Activated CD4-positive, alpha-beta T cell treated with anti-CD3 and anti-CD28 coated beads, Interleukin-2, amount 10 ng/mL, durations not matched to agents 7 days and 5 days (primary cell): ENCODE results near the gene TRIM8. TPM values are rescaled to one million over a fixed set of nuclear protein-coding genes. Genes with fewer than 3 reads are reported as not detected.

Source experiments
- CTCF ChIA-PET: fragments of 350-600 bp; sonication (Branson Sonifier 250); formaldehyde crosslinking; loops from one replicate; lab custom pipeline; 2021; ENCODE audit warnings: antibody characterized with exemption; lab: Charles Lee
- POLR2A ChIA-PET: fragments of 350-600 bp; sonication (Branson Sonifier 250); formaldehyde crosslinking; loops from one replicate; lab custom pipeline; 2021; ENCODE audit warnings: antibody characterized with exemption; lab: Charles Lee
- DNase-seq: peaks from one replicate; pipeline ENCODE4 v3.0.0-alpha.2; 2020
- H3K27ac Mint-ChIP-seq: one replicate; pipeline ENCODE4 v1.8.0; 2021; ENCODE audit warnings: mild to moderate bottlenecking, moderate library complexity, mixed read lengths
- H3K27me3 Mint-ChIP-seq: one replicate; pipeline ENCODE4 v1.8.0; 2021; ENCODE audit warnings: mixed read lengths
- H3K36me3 Mint-ChIP-seq: one replicate; pipeline ENCODE4 v1.8.0; 2021; ENCODE audit warnings: low read depth, mixed read lengths
- H3K4me1 Mint-ChIP-seq: one replicate; pipeline ENCODE4 v1.8.0; 2021; ENCODE audit warnings: mixed read lengths
- H3K4me3 Mint-ChIP-seq: one replicate; pipeline ENCODE4 v1.8.0; 2021; ENCODE audit warnings: mild to moderate bottlenecking, moderate library complexity, mixed read lengths
- H3K9me3 Mint-ChIP-seq: one replicate; pipeline ENCODE4 v1.8.0; 2021; ENCODE audit warnings: mixed read lengths
- total RNA-seq, 2 experiments: library from RNA; stranded (reverse); gene quantifications; one replicate each; pipeline ENCODE4 v1.2.3, GENCODE V29; 2021

TRIM8 gene
- total RNA-seq, 2 experiments from 2014 or later, result 40.2 to 42.7 TPM

DNA sequence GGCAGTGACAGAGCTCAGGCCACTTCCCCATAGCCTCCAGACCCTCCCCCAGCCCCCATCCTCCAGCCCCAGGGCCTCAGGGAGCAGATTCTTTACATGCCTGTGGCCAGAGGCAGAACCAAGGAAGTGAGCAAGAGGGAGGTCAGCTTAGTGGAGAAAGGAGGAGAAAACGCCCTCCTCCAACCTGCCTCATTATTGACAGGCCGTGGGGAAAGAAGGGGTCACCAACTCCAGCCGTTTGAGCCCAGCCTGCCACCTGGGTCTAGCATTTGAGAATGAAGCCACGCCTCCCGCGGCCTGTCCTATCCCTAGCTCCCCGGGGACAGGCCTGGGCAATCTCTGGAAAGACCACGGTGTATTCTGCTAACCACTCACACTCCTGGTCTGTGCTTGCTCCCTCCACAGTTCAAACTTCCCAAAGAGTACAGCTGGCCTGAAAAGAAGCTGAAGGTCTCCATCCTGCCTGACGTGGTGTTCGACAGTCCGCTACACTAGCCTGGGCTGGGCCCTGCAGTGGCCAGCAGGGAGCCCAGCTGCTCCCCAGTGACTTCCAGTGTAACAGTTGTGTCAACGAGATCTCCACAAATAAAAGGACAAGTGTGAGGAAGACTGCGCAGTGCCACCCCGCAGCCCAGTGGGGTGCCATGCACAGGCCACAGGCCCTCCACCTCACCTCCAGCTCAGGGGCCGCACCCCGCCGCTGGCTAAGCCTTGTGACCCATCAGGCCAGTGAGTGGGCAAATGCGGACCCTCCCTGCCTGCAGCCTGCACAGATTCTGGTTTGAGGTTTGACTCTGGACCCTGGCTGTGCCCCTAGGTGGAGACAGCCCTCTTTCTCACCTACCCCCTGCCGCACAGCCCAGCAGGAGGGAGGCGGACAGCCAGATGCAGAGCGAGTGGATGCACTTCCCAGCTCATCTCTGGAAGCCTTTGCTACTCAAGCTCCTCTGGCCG lies 14.3 kb upstream of the TRIM8 start:
- H3K27ac Mint-ChIP-seq, result no peak overlapping the region
- no peaks in the 10 kb centered on the region for H3K27me3 Mint-ChIP-seq
- DNase-seq, result no peak
- ChIA-PET POLR2A (no interaction called here), CTCF (interaction anchor here (0.5 to 1.4 kb wide), 3 partner anchors 15 to 649 kb away, joined by 3 read pairs; partner anchors contain the start of gene ARL3)
- no peak overlapping the region for H3K4me3 Mint-ChIP-seq
- H3K36me3 Mint-ChIP-seq, result peaks cover 2% of the 10 kb centered on the region
- no peaks in the 10 kb centered on the region for H3K9me3 Mint-ChIP-seq
- peaks cover 40% of the 10 kb centered on the region for H3K4me1 Mint-ChIP-seq

- POLR2A ChIA-PET, result no interaction called here
- CTCF ChIA-PET, result interaction anchor here (0.5 to 1.4 kb wide), 2 partner anchors 16 to 649 kb away, joined by 3 read pairs; no protein-coding TSS in a partner anchor
- Mint-ChIP-seq H3K9me3 (no peaks in the 10 kb centered on the region), H3K36me3 (peaks cover 2% of the 10 kb centered on the region), H3K4me3 (no peak overlapping the region), H3K4me1 (peaks cover 47% of the 10 kb centered on the region), H3K27ac (peak overlapping the region; percentile 39), H3K27me3 (no peaks in the 10 kb centered on the region)
- DNase-seq, result no peak
Measured at GRCh38 chr10:102630663-102631062, 13.6 kb upstream of the TRIM8 start.

GRCh38 chr10:102631525-102632393 lies 12.5 kb upstream of the TRIM8 start:
- Mint-ChIP-seq H3K4me3 (no peak overlapping the region), H3K9me3 (no peaks in the 10 kb centered on the region), H3K27me3 (no peaks in the 10 kb centered on the region), H3K36me3 (peaks cover 2% of the 10 kb centered on the region), H3K4me1 (peaks cover 53% of the 10 kb centered on the region), H3K27ac (peak overlapping the region; percentile 39)
- CTCF ChIA-PET, result interaction anchor here (0.6 to 1.3 kb wide), 6 partner anchors 8 to 199 kb away, joined by 3 to 4 read pairs (median 3); partner anchors contain the start of gene TRIM8
- no peak for DNase-seq
- POLR2A ChIA-PET, result interaction anchor here (0.6 kb wide), 1 partner anchor 10 kb away, joined by 3 read pairs; no protein-coding TSS in a partner anchor

DNA sequence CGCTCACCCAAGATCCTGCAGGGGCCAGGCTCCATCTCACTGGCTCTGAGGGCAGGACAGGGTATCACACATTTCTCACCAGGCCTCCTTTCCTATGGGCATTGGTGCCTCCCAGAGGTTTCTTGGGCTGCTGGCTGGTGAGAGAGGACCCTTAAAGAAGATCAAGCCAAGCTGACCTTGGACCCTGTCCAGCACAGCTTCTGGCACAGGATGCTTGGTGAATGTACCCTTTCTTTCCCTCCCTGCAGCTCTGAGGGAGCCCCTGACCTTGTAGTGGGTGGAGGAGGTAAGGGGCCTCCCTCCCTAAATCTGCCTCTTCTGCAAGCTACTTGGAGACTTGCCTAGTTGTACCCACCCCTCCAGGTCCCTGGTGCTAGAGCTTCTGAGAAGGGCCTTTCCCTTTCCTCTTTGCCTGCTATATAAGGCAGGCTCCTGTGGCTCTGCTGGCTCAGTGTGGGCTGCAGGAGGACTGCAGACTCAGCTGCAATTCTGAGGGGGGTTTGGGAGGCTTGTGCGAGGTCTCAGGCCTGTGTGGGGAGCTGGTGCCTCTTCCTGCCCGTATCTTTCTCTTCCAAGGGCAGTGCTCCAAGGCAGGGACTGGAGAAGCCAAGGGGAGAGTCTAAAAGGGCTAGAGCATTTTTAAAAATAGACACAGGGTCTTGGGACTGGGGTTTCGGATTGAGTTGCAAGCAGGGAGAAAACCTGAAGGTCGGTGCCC lies 11.7 kb upstream of the TRIM8 start:
- ChIA-PET CTCF (interaction anchor here (0.6 to 1.3 kb wide), 6 partner anchors 9 to 199 kb away, joined by 3 to 4 read pairs (median 3); partner anchors contain the start of gene TRIM8), POLR2A (interaction anchor here (0.6 kb wide), 1 partner anchor 10 kb away, joined by 3 read pairs; no protein-coding TSS in a partner anchor)
- DNase-seq, result no peak
- Mint-ChIP-seq H3K36me3 (peaks cover 2% of the 10 kb centered on the region), H3K4me3 (no peak overlapping the region), H3K4me1 (peaks cover 55% of the 10 kb centered on the region), H3K9me3 (no peaks in the 10 kb centered on the region), H3K27me3 (no peaks in the 10 kb centered on the region), H3K27ac (peak overlapping the region; percentile 87)

GRCh38 chr10:102633287-102633686 lies 11.0 kb upstream of the TRIM8 start:
- Mint-ChIP-seq H3K27me3 (no peaks in the 10 kb centered on the region), H3K4me3 (no peak overlapping the region), H3K9me3 (no peaks in the 10 kb centered on the region), H3K36me3 (peaks cover 2% of the 10 kb centered on the region), H3K4me1 (peaks cover 57% of the 10 kb centered on the region), H3K27ac (peak overlapping the region; percentile 87)
- DNase-seq, result peak; percentile 25
- POLR2A ChIA-PET, result no interaction called here
- CTCF ChIA-PET, result interaction anchor here (1.0 to 1.2 kb wide), 2 partner anchors 11 to 80 kb away, joined by 4 to 5 read pairs; partner anchors contain the start of gene TRIM8

DNA sequence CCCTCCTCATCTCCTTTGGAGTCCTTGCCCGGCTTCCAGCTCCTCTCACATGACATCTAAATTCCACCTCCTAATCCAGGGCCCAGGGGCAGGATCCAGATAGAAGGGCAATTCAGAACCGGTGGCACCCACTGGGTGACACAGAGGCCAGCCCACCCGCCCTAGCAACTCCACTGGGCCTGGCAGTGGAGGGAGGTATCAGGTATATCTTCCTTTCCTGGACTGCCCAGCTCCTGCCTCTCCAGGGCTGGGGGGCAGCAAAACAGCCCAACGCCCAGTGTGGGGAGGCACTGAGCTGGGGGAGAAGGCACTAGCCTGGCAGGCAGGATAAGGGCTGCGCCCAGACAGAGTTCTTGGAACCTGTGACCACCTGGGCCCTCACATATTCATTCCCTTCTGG lies 10.4 kb upstream of the TRIM8 start:
- CTCF ChIA-PET, result interaction anchor here (0.6 to 1.2 kb wide), 3 partner anchors 11 to 164 kb away, joined by 3 to 5 read pairs (median 4); partner anchors contain the start of gene TRIM8
- H3K4me1 Mint-ChIP-seq, result peaks cover 59% of the 10 kb centered on the region
- no peak overlapping the region for H3K4me3 Mint-ChIP-seq
- no peaks in the 10 kb centered on the region for H3K9me3 Mint-ChIP-seq
- peak overlapping the region; percentile 87 for H3K27ac Mint-ChIP-seq
- H3K36me3 Mint-ChIP-seq, result peaks cover 2% of the 10 kb centered on the region
- POLR2A ChIA-PET, result no interaction called here
- no peak for DNase-seq
- no peaks in the 10 kb centered on the region for H3K27me3 Mint-ChIP-seq

DNA sequence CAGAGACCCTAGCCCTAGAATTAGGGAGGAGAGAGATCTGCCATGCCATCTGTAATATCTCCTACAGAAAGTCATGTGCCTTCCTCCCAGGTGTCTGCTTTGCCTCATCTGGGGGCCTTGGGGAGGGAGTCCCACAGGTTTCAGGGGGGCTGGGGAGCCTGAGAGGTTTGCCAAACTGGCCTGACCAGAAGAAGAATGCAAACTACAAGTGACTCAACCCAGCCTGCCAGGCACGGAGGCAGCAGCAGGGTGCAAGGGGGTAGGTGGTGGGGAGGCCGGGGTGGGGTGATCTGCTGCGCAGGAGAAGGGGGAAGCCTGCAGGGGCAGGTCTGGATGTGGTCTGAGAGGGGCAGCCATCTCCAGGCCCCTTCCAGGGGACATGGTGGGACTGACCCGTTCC lies 9.6 kb upstream of the TRIM8 start:
- Mint-ChIP-seq H3K4me3 (no peak overlapping the region), H3K4me1 (peaks cover 59% of the 10 kb centered on the region), H3K27me3 (no peaks in the 10 kb centered on the region), H3K9me3 (no peaks in the 10 kb centered on the region), H3K27ac (peak overlapping the region; percentile 51), H3K36me3 (peaks cover 2% of the 10 kb centered on the region)
- CTCF ChIA-PET, result interaction anchor here (1.6 kb wide), 1 partner anchor 15 kb away, joined by 3 read pairs; no protein-coding TSS in a partner anchor
- no peak for DNase-seq
- POLR2A ChIA-PET, result no interaction called here

- peaks cover 59% of the 10 kb centered on the region for H3K4me1 Mint-ChIP-seq
- ChIA-PET POLR2A (interaction anchor here (0.8 kb wide), 1 partner anchor 8 kb away, joined by 3 read pairs; no protein-coding TSS in a partner anchor), CTCF (interaction anchor here (1.6 kb wide), 1 partner anchor 16 kb away, joined by 3 read pairs; no protein-coding TSS in a partner anchor)
- H3K36me3 Mint-ChIP-seq, result peaks cover 2% of the 10 kb centered on the region
- peak overlapping the region; percentile 78 for H3K27ac Mint-ChIP-seq
- H3K9me3 Mint-ChIP-seq, result no peaks in the 10 kb centered on the region
- H3K27me3 Mint-ChIP-seq, result no peaks in the 10 kb centered on the region
- peak; percentile 36 for DNase-seq
- H3K4me3 Mint-ChIP-seq, result no peak overlapping the region
Measured at GRCh38 chr10:102635377-102635776, 8.9 kb upstream of the TRIM8 start.

DNA sequence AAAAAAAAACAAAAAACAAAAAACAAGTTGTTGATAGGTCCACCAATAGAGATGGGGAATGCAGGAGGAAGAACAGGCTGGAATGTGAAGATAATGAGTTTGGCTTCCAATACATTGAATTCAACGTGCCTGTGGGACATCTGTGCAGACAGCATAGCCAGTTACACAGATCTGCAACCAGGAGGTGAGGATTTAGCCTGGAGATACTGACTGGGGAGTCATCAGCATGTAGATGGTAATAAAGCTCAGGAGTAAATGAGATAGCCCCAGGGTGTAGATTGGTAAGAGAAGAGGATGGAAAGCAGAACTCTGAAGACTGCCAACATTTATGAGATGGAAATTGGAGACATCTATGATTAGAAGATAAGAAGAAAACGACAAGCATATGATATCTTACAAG lies 4.7 kb upstream of the TRIM8 start:
- ChIA-PET CTCF (interaction anchor here (1.2 kb wide), 1 partner anchor 14 kb away, joined by 3 read pairs; no protein-coding TSS in a partner anchor), POLR2A (no interaction called here)

GRCh38 chr10:102641402-102641801 lies 2.9 kb upstream of the TRIM8 start:
- H3K4me3 Mint-ChIP-seq, result peak overlapping the region; percentile 86
- POLR2A ChIA-PET, result no interaction called here
- H3K9me3 Mint-ChIP-seq, result no peaks in the 10 kb centered on the region

More for the DNA sequence above, 4.7 kb upstream of the TRIM8 start:
- Mint-ChIP-seq H3K27ac (no peak overlapping the region), H3K27me3 (no peaks in the 10 kb centered on the region), H3K9me3 (no peaks in the 10 kb centered on the region), H3K4me1 (peaks cover 31% of the 10 kb centered on the region), H3K4me3 (no peak overlapping the region), H3K36me3 (no peaks in the 10 kb centered on the region)
- DNase-seq, result no peak

More at GRCh38 chr10:102641402-102641801, 2.9 kb upstream of the TRIM8 start:
- DNase-seq, result no peak
- Mint-ChIP-seq H3K4me1 (peaks cover 21% of the 10 kb centered on the region), H3K27ac (peak overlapping the region; percentile 87), H3K36me3 (peaks cover 12% of the 10 kb centered on the region), H3K27me3 (no peaks in the 10 kb centered on the region)
- CTCF ChIA-PET, result interaction anchor here (1.0 to 2.4 kb wide), 2 partner anchors 10 to 248 kb away, joined by 3 to 5 read pairs; no protein-coding TSS in a partner anchor
